Effector memory CD4-positive, alpha-beta T cell (primary cell): ENCODE measurements around the gene CEND1.

Experiments used
- DNase-seq, 3 donors: peaks; one replicate each; pipeline ENCODE4 v3.0.0-alpha.2; 2020
- H3K27ac ChIP-seq: 2 replicates; pipeline ENCODE4 v1.7.0; 2013; ENCODE audit warnings: mild to moderate bottlenecking, low read length, moderate library complexity; ENCODE audit not compliant: insufficient read depth, poor library complexity, severe bottlenecking
- H3K27me3 ChIP-seq: replicated peaks from 2 replicates; pipeline ENCODE4 v1.7.0; 2013; ENCODE audit warnings: mild to moderate bottlenecking, low read length; ENCODE audit not compliant: insufficient read depth, control insufficient read depth, poor library complexity, severe bottlenecking
- H3K36me3 ChIP-seq: 2 replicates; pipeline ENCODE4 v1.7.0; 2013; ENCODE audit warnings: mild to moderate bottlenecking, low read length, moderate library complexity; ENCODE audit not compliant: control insufficient read depth, insufficient read depth
- H3K4me1 ChIP-seq: 2 replicates; pipeline ENCODE4 v1.7.0; 2013; ENCODE audit warnings: low read length, mild to moderate bottlenecking; ENCODE audit not compliant: control insufficient read depth, insufficient read depth, poor library complexity, severe bottlenecking
- H3K4me3 ChIP-seq: 2 replicates; pipeline ENCODE4 v1.7.0; 2013; ENCODE audit warnings: low read length, low read depth, mild to moderate bottlenecking; ENCODE audit not compliant: insufficient read depth, poor library complexity, severe bottlenecking
- H3K9me3 ChIP-seq: 2 replicates; pipeline ENCODE4 v1.7.0; 2013; ENCODE audit warnings: mild to moderate bottlenecking, low read length, moderate library complexity; ENCODE audit not compliant: control insufficient read depth

The CEND1 gene

DNA sequence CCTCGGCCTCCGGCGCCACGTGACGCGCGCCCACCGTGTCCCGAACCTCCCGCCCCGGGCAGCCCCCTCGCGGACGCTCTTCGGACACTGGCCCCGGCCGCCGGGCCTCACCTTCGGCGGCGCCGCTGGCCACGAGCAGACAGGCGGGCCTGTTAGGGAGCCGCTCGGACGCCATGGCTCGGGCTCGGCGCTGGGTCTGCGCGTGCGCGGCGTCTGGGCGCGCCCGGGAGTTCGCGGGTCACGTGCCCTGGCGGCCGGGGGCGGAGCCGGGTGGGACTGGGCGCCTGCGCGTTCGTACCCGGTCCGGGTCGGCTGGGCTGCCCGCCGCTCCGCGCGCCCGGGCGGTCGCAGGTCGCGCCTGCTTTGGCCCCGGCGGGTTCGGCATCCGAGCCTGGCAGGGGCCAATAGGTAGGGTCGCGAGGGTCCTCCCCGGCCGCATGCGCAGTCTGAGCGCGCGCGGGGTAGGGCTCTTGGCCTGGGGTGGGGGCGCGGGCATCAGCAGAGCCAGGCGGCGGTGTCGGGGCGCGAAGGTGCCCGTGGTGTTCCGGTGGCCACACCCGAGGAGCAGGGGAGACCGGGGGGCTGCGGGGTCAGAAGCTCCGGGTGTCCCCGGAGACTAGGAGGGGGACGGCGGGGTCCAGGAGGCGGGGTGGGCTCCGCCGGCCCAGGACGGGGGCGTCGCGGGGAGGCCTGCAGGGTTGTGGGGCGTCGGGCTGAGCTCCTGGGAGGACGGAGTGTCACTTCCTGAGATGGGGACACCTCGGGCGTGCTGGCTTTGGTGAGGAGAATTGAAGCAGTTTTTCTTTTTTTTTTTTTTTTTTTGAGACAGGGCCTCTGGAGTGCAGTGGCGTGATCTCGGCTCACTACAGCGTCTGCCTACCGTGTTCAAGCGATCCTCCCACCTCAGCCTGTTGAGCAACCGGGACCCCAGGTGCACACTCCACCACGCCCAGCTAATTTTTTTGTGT lies 12.3 kb downstream of the CEND1 start, which contains the start of gene GATD1:
TSS of gene GATD1 (minus strand) at position 200 of the 968 bp plus-strand sequence. CDS start at position 175, 25 bp downstream.
- peaks cover 9% of the 10 kb centered on the region for H3K36me3 ChIP-seq
- peak; percentile 84 to 91 (median 87) for DNase-seq
- H3K27ac ChIP-seq: peak within 1 kb of the TSS; percentile 70
- H3K4me3 ChIP-seq: peak within 1 kb of the TSS; percentile 81
- H3K4me1 ChIP-seq: peaks cover 22% of the 10 kb centered on the region
- no peaks in the 10 kb centered on the region for H3K9me3 ChIP-seq
- no peaks in the 10 kb centered on the region for H3K27me3 ChIP-seq

DNA sequence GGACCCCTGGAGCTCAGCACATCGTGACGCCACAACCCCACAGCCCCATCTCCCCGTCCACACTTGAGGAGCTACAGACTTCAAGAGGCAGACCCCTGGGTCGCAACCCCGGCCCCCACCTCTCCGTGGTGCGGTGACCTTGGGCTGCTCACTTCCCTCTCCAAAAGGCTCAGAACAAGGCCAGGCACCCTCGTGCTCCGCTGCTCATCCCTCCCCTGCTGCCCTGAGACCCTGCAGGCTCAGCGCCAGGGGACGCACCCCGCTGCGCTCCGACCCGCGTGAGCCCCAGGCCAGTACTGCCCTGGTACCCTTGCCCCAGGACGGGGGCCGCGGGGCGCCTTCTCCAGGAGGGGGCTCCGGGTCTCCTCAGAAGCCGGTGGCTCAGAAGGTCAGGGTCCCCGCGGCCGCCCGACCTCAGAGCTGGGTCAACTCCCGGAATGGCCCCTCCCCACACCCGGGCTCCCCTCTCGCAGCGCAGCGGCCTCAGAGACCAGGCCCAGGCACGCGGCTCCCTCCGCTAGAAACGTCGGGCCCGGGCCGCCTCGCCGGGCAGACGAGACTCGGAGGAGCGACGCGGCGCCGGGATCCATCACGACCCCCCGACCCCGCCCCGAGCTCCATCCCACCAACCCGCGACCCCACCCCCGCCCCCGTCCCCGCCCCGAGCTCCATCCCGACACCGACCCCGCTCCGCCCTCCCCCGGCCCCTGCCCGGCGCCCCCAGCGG lies 13.2 kb downstream of the CEND1 start:
- H3K4me1 ChIP-seq: peaks cover 22% of the 10 kb centered on the region
- peaks cover 13% of the 10 kb centered on the region for H3K36me3 ChIP-seq
- H3K9me3 ChIP-seq: no peaks in the 10 kb centered on the region
- H3K27ac ChIP-seq: peak overlapping the region; percentile 70
- H3K27me3 ChIP-seq: no peaks in the 10 kb centered on the region
- peak overlapping the region; percentile 81 for H3K4me3 ChIP-seq
- DNase-seq: no peak

DNA sequence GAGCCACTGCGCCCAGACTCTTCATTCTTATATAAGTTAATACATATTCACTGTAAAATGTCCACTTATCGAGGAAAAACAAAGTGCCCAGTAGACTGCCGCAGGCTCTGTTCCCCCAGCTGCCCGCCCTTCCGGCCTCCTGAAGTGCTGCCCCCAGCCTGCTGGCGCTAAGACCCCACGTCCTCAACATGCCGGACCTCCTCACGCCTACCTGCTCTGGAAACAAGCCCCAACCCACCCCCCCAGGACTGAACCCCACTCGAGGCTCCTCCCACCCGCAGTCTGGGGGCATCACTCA lies 13.7 kb downstream of the CEND1 start:
- peak overlapping the region; percentile 70 for H3K27ac ChIP-seq
- H3K36me3 ChIP-seq: peaks cover 18% of the 10 kb centered on the region

DNA sequence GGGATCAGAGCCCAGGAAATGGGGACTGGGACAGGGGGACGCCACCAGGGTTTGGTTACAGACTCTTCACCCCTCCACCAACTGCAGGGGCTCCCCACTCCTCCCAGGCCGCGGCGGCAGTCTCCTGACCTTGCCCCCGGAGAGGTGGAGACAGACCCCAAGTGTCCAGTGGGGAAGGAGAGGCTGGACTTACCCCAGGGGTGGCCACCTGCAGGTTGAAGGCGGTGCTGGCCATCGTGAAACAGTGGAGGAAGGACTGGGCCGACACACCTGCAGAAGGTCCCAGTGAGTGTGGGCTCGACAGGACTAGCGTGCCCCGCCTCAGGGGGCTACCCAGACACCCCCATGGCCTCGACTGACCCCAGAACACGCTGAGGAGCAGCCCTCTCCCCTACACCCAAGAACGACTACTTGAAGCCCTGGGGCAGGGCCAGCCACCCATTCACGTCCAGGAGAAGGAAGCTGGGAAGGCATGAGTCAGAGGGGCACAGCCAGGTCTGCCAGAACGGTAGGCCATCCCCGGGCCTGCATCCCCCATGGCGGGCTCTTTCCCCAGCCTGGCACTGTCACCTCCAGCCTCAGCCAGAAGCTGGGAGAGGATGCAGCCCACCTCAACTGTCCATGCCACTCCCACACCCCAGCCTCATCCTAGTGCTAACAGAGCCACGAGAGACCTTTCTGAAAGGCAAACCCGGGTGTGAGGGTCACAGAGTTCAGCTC lies 14.9 kb downstream of the CEND1 start:
- H3K27me3 ChIP-seq: no peaks in the 10 kb centered on the region
- no peak overlapping the region for H3K27ac ChIP-seq
- H3K9me3 ChIP-seq: no peaks in the 10 kb centered on the region
- peaks cover 30% of the 10 kb centered on the region for H3K36me3 ChIP-seq
- no peak overlapping the region for H3K4me3 ChIP-seq
- H3K4me1 ChIP-seq: peaks cover 22% of the 10 kb centered on the region
- DNase-seq: no peak

More for the DNA sequence above, 13.7 kb downstream of the CEND1 start:
- Histone ChIP-seq H3K27me3 (no peaks in the 10 kb centered on the region), H3K4me3 (peak overlapping the region; percentile 54), H3K4me1 (peaks cover 22% of the 10 kb centered on the region), H3K9me3 (no peaks in the 10 kb centered on the region)
- no peak for DNase-seq

DNA sequence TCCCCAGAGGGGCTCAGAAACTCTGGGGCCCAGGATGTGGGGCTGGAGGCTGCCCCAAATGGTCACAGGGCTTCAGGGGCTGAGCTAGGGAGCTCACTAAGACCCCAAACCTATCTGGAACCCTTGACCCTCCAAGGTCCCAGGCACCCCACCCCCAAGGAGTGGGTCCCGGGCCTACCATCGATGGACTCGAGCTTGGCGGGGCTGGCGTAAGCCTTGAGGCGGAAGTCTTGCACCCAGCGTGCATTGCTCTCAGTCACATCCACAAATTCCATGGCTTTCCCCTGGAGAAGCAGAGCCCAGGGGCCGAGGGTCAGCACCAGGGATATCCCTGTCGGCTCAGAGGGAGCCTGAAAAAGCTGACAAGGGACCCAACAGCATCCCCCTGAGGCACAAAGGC lies 16.1 kb downstream of the CEND1 start:
- no peaks in the 10 kb centered on the region for H3K9me3 ChIP-seq
- peaks cover 32% of the 10 kb centered on the region for H3K36me3 ChIP-seq
- H3K4me1 ChIP-seq: peaks cover 22% of the 10 kb centered on the region
- H3K27me3 ChIP-seq: no peaks in the 10 kb centered on the region
- no peak for DNase-seq
- no peak overlapping the region for H3K4me3 ChIP-seq
- no peak overlapping the region for H3K27ac ChIP-seq

DNA sequence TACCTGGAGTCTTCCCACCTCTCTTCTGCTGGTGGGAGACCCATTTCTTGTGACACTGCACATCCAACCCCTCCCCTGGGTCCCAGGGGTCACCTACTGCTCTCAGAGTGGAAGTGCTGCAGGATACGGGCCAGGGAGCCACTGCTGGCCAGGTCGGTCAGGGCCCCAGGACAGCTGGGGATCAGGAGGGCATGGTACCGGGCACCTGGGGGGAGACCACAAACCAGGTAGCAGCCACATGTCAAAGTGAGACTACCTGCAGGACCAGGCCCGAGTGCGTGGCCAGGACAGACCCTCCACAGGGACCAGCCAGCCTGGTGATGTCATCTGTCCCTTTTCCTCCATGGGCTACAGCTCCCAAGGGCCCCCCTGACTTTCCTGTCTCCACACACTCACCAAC lies 16.5 kb downstream of the CEND1 start:
- Histone ChIP-seq H3K4me1 (peaks cover 21% of the 10 kb centered on the region), H3K4me3 (no peak overlapping the region), H3K36me3 (peaks cover 32% of the 10 kb centered on the region), H3K9me3 (no peaks in the 10 kb centered on the region), H3K27me3 (no peaks in the 10 kb centered on the region), H3K27ac (no peak overlapping the region)
- no peak for DNase-seq

DNA sequence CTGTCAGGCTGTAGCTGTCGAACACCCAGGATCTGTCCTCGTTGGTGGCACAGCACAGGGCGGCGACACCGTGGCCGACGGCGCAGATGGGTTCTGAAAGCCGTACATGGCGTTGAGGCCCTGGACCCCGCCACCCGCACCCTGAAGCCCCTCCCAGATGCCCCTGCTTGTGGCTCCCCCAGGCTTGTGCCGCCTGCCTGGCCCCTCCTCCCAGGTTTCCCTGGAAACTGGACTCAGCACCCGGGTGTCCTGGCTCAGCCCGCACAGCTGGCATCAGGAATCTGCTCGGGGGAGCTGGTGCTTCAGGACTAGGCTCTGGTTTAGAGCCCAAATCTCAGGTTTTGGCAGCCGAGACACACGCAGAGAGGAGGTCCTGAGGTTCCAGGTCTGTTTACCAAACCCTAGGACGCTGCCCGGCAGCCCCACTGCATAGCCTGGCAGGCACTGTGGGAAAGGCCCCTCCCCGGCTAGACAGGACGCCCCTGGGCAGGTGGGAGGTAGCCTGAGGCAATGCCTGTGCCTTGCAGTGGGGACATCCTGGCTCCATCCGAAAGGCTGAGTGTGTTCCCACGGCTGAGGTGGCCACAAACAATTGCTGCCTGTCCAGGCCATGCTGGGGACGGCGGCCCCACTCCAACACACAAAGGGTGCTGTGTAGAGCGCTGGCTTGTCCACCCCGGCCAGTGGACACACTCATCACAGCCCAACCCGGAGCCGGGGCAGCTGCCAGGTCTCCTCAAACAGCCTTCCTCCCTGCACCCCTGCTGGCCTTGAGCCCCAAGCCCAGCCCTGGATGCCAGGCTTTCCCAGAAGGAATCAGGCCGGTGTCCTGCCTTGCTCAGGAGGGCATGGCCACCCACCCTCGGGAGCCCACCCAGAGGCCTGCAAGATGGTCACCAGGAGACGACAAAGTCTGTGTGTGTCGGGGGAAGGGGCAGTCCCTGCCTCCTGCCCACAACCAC lies 17.2 kb downstream of the CEND1 start:
- H3K36me3 ChIP-seq: peaks cover 32% of the 10 kb centered on the region
- no peak overlapping the region for H3K4me3 ChIP-seq
- peaks cover 16% of the 10 kb centered on the region for H3K4me1 ChIP-seq
- no peak overlapping the region for H3K27ac ChIP-seq
- DNase-seq: no peak
- no peaks in the 10 kb centered on the region for H3K9me3 ChIP-seq
- no peaks in the 10 kb centered on the region for H3K27me3 ChIP-seq

DNA sequence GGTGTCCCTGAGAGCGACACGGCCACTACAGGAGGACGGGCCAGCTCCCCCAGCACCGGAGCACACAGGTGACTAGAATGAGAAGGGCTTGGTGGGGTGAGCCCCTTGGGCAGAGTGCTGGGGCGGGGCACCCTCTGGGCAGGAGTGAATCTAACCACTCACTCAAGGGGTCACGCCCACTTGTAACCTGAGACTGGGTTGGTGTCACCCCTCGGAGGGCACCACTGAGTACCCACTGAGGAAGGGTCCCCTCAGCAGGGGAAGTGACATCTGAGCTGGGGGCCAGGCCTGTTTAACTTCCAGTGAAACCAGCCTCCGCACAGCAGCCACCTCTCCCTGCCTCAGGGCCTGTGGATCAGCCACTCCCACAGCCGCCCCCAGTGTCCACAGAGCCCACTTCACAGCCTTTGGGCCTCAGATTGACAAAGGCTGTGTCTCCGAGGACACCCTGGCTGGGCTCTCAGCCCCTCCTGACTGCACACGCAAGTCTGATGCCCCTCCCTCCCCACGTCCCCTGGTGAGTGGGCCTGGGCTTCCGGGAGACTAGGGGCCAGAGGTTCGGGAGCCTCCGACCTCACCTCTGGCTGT lies 18.2 kb downstream of the CEND1 start:
- no peak overlapping the region for H3K27ac ChIP-seq
- H3K4me3 ChIP-seq: no peak overlapping the region
- H3K36me3 ChIP-seq: peaks cover 32% of the 10 kb centered on the region
- H3K4me1 ChIP-seq: peaks cover 15% of the 10 kb centered on the region
- DNase-seq: no peak
- H3K27me3 ChIP-seq: no peaks in the 10 kb centered on the region
- no peaks in the 10 kb centered on the region for H3K9me3 ChIP-seq
